Smooth muscle cell (in vitro differentiated cells): ENCODE results near the gene ATAD5. TPM values are rescaled to one million over a fixed set of nuclear protein-coding genes. Genes with fewer than 3 reads are reported as not detected.

Experiments
- DNase-seq: peaks from one replicate; lab custom pipeline; 2025; ENCODE audit not compliant: unreplicated experiment; lab: John Stamatoyannopoulos, UW
- H2AFZ ChIP-seq: fragments of 200-600 bp; sonication (generic); 2 replicates; pipeline ENCODE4 v1.6.0; 2016; ENCODE audit warnings: antibody characterized with exemption, low read depth, mild to moderate bottlenecking
- H3F3A ChIP-seq: fragments of 200-600 bp; sonication (generic); 2 replicates; pipeline ENCODE4 v1.6.0; 2017; ENCODE audit warnings: antibody characterized with exemption, low read depth
- H3K27ac ChIP-seq: fragments of 200-600 bp; sonication (generic); 2 replicates; pipeline ENCODE4 v1.5.1; 2016; ENCODE audit warnings: low read depth, mild to moderate bottlenecking
- H3K27me3 ChIP-seq: fragments of 200-600 bp; sonication (generic); 2 replicates; pipeline ENCODE4 v1.6.1; 2016; ENCODE audit warnings: low read depth, mild to moderate bottlenecking
- H3K36me3 ChIP-seq: fragments of 200-600 bp; sonication (generic); 2 replicates; pipeline ENCODE4 v1.5.1; 2016; ENCODE audit warnings: low read depth
- H3K4me1 ChIP-seq: fragments of 200-600 bp; sonication (generic); 2 replicates; pipeline ENCODE4 v1.5.1; 2016; ENCODE audit warnings: low read depth
- H3K4me2 ChIP-seq: fragments of 200-600 bp; sonication (generic); 2 replicates; pipeline ENCODE4 v1.6.0; 2016; ENCODE audit warnings: mild to moderate bottlenecking
- H3K4me3 ChIP-seq: fragments of 200-600 bp; sonication (generic); 2 replicates; pipeline ENCODE4 v1.5.1; 2016; ENCODE audit warnings: mild to moderate bottlenecking
- H3K79me2 ChIP-seq: fragments of 200-600 bp; sonication (generic); 2 replicates; pipeline ENCODE4 v1.6.0; 2016; ENCODE audit warnings: low read depth, mild to moderate bottlenecking
- H3K9ac ChIP-seq: fragments of 200-600 bp; sonication (generic); 2 replicates; pipeline ENCODE4 v1.6.0; 2016; ENCODE audit warnings: low read depth
- H3K9me3 ChIP-seq: fragments of 200-600 bp; sonication (generic); replicated peaks from 2 replicates; pipeline ENCODE4 v1.5.1; 2016; ENCODE audit warnings: low read depth
- H4K20me1 ChIP-seq: fragments of 200-600 bp; sonication (generic); 2 replicates; pipeline ENCODE4 v1.6.0; 2016; ENCODE audit warnings: low read depth
- CTCF ChIP-seq: fragments of 200-600 bp; sonication (generic); IDR thresholded peaks from 2 replicates; pipeline ENCODE4 v1.5.1; 2017; ENCODE audit warnings: borderline replicate concordance, mild to moderate bottlenecking, antibody characterized with exemption; ENCODE audit not compliant: insufficient read depth, poor library complexity, severe bottlenecking
- WGBS: methylation state at CpG from one replicate; pipeline ENCODE4 v1.1.7; 2016; ENCODE audit warnings: low lambda C conversion rate; 5-methylcytosine and 5-hydroxymethylcytosine counted together
- polyA plus RNA-seq: library from polyadenylated mRNA; unstranded; fragments of >200 nt; fragmentation: Nextera tagmentation; extraction: Ambion mirVana; gene quantifications from 2 replicates; pipeline ENCODE4 v1.2.1, GENCODE V29; 2016
- small RNA-seq: library from RNA; depleted of rRNA; stranded (forward); fragments of <200 nt; gene quantifications from one replicate; pipeline ENCODE3, GENCODE V24; 2014
- total RNA-seq: library from RNA; depleted of rRNA; stranded (reverse); fragments of >200 nt; gene quantifications from 2 replicates; pipeline ENCODE4 v1.2.3, GENCODE V29; 2014

ATAD5 gene
- total and polyA plus RNA-seq, 2 experiments from 2014 or later = 2.1 to 4.7 TPM

DNA sequence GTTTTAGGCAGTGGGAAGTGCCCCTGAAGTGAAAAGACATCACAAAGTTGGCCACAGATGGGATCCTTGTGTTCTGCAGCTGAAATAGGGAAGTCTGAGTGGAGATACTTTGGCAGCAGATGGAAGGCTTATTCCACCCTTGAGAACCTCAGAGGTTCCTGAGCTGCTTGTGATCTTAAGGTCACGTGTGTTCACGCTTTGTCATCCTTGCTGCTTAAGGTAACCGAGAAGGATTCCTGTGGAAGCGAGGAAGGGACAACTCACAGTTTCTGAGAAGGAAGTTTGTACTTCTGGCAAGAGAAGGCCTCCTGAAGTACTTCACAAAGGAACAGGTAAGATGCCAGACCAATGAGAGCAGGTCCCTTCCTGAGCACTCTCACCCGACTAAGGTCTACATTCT lies 102.2 kb downstream of the ATAD5 start:
- H3K4me2 ChIP-seq = no peak overlapping the region
- H3K79me2 ChIP-seq = no peaks in the 10 kb centered on the region
- H3K27me3 ChIP-seq = no peaks in the 10 kb centered on the region
- H3K9me3 ChIP-seq = no peaks in the 10 kb centered on the region
- TF ChIP-seq CTCF = no peak
- no peak overlapping the region for H3K4me3 ChIP-seq
- no peaks in the 10 kb centered on the region for H3K4me1 ChIP-seq
- no peak overlapping the region for H3K27ac ChIP-seq
- no peaks in the 10 kb centered on the region for H4K20me1 ChIP-seq
- 87% methylated on average over 5 of the region's 5 CpGs for WGBS
- no peaks in the 10 kb centered on the region for H3K36me3 ChIP-seq
- H3F3A ChIP-seq = no peaks in the 10 kb centered on the region
- DNase-seq = no peak
- no peak overlapping the region for H3K9ac ChIP-seq
- no peak overlapping the region for H2AFZ ChIP-seq

GRCh38 chr17:30939051-30939689 lies 107.4 kb downstream of the ATAD5 start:
- Histone ChIP-seq H3K27me3 (no peaks in the 10 kb centered on the region), H3K27ac (no peak overlapping the region), H3K4me3 (no peak overlapping the region), H3K4me1 (no peaks in the 10 kb centered on the region), H3K79me2 (no peaks in the 10 kb centered on the region), H3F3A (no peaks in the 10 kb centered on the region), H3K9me3 (no peaks in the 10 kb centered on the region), H4K20me1 (no peaks in the 10 kb centered on the region), H3K9ac (no peak overlapping the region), H3K4me2 (no peak overlapping the region), H3K36me3 (no peaks in the 10 kb centered on the region), H2AFZ (no peak overlapping the region)
- no peak for TF ChIP-seq CTCF
- 94% methylated on average over 13 of the region's 13 CpGs for WGBS
- no peak for DNase-seq

DNA sequence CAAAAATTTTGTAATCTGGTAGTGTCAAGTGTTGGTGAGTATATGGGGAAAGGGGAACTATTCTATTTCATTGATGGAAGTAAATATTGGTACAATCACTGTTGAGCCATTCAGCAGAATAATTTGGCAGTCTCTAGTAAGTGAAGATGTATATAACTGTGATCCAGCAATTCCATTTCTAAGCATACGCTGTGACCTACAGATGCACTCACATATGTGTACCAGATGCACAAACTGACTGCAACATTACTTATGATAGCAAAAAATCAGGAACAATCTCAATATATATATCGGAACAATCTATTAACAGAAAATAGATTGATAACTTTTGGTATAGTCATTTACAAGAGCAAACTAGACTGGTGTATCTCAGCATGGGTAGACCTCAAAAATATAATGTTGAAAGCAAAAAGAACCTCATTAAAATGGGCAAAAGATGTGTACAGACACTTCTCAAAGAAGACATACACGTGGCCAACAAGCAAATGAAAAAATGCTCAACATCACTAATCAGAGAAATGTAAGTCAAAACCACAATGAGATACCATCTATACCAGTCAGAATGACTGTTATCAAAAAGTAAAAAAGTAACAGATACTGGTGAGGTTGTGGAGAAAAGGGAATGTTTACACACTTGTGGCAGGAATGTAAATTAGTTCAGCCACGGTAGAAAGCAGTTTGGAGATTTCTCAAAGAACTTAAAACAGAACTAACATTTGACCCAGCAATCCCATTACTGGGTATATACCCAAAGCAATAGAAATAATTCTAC lies 110.7 kb downstream of the ATAD5 start:
- Histone ChIP-seq H3K27ac (no peak overlapping the region), H3K9me3 (no peaks in the 10 kb centered on the region), H2AFZ (no peak overlapping the region), H4K20me1 (no peaks in the 10 kb centered on the region), H3K4me1 (no peaks in the 10 kb centered on the region), H3K4me2 (no peak overlapping the region), H3K79me2 (no peaks in the 10 kb centered on the region), H3K27me3 (no peaks in the 10 kb centered on the region), H3K36me3 (no peaks in the 10 kb centered on the region), H3K4me3 (no peak overlapping the region), H3F3A (no peaks in the 10 kb centered on the region), H3K9ac (no peak overlapping the region)
- no peak for DNase-seq
- peak; percentile 5 for TF ChIP-seq CTCF
- 68% methylated on average over 4 of the region's 4 CpGs for WGBS

Small RNAs within 50 kb of the gene (small RNA-seq; reads per million reads assigned to genes)
- gene RNU6-298P = not detected

Other genes with a start within 250 kb of the ATAD5 start
- gene CRLF3, start 7.3 kb upstream of the ATAD5 start, total RNA-seq = 8.1 TPM in 2 replicates
- 5.8 and 7.0 TPM in 2 replicates for gene CRLF3, start 7.3 kb upstream of the ATAD5 start, polyA plus RNA-seq
- 4.9 and 11.4 TPM in 2 replicates for gene TEFM, start 74.3 kb downstream of the ATAD5 start, total RNA-seq
- 6.1 and 11.0 TPM in 2 replicates for gene TEFM, start 74.3 kb downstream of the ATAD5 start, polyA plus RNA-seq
- 0.13 and 0.22 TPM in 2 replicates for gene ADAP2, start 90.0 kb downstream of the ATAD5 start, total RNA-seq
- gene ADAP2, start 90.0 kb downstream of the ATAD5 start, polyA plus RNA-seq = 0.43 and 1.8 TPM in 2 replicates
- gene RNF135, start 139.1 kb downstream of the ATAD5 start, total RNA-seq = 5.2 and 9.7 TPM in 2 replicates
- 17.9 and 25.4 TPM in 2 replicates for gene RNF135, start 139.1 kb downstream of the ATAD5 start, polyA plus RNA-seq